ENCODE results near the gene STIM1. TPM values are rescaled to one million over a fixed set of nuclear protein-coding genes. Genes with fewer than 3 reads are reported as not detected.

STIM1 gene
- total and polyA plus RNA-seq, 10 of the 15 experiments (the other 5 are each of a cell fraction or from before 2014, with no cell fraction given): 8.6 to 57.7 (median 29.3) TPM

DNA sequence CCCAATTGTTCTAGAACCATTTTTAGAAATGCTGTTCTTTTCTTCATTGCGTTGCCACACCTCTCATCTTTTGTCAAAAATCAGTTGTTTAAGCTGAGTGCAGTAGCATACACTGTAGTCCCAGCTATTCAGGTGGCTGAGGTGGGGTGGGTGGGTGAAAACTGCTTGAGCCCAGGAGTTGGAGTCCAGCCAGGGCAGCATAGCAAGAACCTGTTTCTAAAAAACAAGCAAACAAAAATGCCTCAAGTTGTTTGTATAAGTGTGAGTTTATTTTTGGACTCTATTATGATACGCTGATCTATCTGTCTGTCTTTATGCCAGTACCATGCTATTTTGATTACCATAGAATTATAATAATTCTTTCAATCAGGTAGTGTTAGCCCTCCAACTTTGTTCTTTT lies 176.6 kb downstream of the STIM1 start:
- SMC1A ChIA-PET (ENCODE audit: uncharacterized antibody, unreplicated experiment): no interaction called here
- POLR2A ChIA-PET: no interaction called here
- H4K20me1 ChIP-seq (ENCODE audit: control insufficient read depth, insufficient read depth): no peaks in the 10 kb centered on the region
- no peak overlapping the region for H3K4me2 ChIP-seq (ENCODE audit: control insufficient read depth, insufficient read depth)
- H3K36me3 ChIP-seq (ENCODE audit: control insufficient read depth in 2 of 2, insufficient read depth in 2 of 2, low read length in 1 of 2): no peaks in the 10 kb centered on the region; a peak in 1 of 4 replicates
- peaks cover 2% of the 10 kb centered on the region; the same call in 1 of the 2 replicates for H3K79me2 ChIP-seq (ENCODE audit: control insufficient read depth, insufficient read depth, low read length)
- WGBS (ENCODE audit: insufficient coverage, insufficient replicate concordance, low lambda C conversion rate, missing lambda C conversion rate): 68% methylated on average over 2 of the region's 2 CpGs
- in situ Hi-C loops (cut with MboI) (no loop called here), intact Hi-C loops (cut with micrococcal nuclease; ENCODE audit: unreplicated experiment) (no loop called here)
- H3K9ac ChIP-seq (ENCODE audit: control insufficient read depth, insufficient read depth, low read length): no peak overlapping the region
- H3K9me3 ChIP-seq (replicated peaks; ENCODE audit: control insufficient read depth, insufficient read depth, low read length): peaks cover 6% of the 10 kb centered on the region; the same call in 2 of the 3 replicates
- H2AFZ ChIP-seq (ENCODE audit: control insufficient read depth, low read depth, low read length): no peak overlapping the region
- CTCF ChIA-PET: no interaction called here
- H3K27ac ChIP-seq (ENCODE audit: control insufficient read depth, insufficient read depth): no peak overlapping the region
- no peaks in the 10 kb centered on the region for H3K27me3 ChIP-seq (replicated peaks in 1 of 2; ENCODE audit: control insufficient read depth in 2 of 2, insufficient read depth in 2 of 2, low read length in 1 of 2)
- no TSS peak for BruUV-seq (replicated peaks)
- no peak for ATAC-seq
- no peak for FAIRE-seq
- H3K4me1 ChIP-seq (ENCODE audit: control insufficient read depth, insufficient read depth, low read length): no peaks in the 10 kb centered on the region
- no peak for TF ChIP-seq TAF1 (IDR thresholded peaks at IDR 0.05; ENCODE audit: borderline replicate concordance, low read depth, low read length)
- RAD21 ChIA-PET (ENCODE audit: unreplicated experiment): no interaction called here
- no peak overlapping the region for H3K4me3 ChIP-seq
- no peak for DNase-seq (ENCODE audit: low read depth, low spot score)

DNA sequence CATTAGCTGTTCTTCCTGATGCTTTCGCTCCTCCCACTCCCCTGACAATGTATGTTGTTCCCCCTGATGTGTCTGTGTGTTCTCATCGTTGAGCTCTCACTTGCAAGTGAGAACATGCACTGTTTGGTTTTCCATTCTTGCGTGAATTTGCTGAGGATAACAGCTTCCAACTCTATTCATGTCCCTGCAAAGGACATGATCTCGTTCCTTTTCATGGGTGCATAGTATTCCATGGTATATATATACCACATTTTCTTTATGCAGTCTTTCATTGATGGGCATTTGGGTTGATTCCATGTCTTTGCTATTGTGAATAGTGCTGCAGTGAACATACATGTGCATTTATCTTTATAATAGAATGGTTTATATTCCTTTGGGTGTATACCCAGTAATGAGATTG lies 180.5 kb downstream of the STIM1 start:
- Histone ChIP-seq H3K79me2 (ENCODE audit: control insufficient read depth, insufficient read depth, low read length) (peaks cover 2% of the 10 kb centered on the region; the same call in 1 of the 2 replicates), H3K4me1 (ENCODE audit: control insufficient read depth, insufficient read depth, low read length) (no peaks in the 10 kb centered on the region), H3K4me3 (no peak overlapping the region), H2AFZ (ENCODE audit: control insufficient read depth, low read depth, low read length) (no peak overlapping the region), H3K9ac (ENCODE audit: control insufficient read depth, insufficient read depth, low read length) (no peak overlapping the region), H4K20me1 (ENCODE audit: control insufficient read depth, insufficient read depth) (no peaks in the 10 kb centered on the region), H3K9me3 (replicated peaks; ENCODE audit: control insufficient read depth, insufficient read depth, low read length) (peaks cover 6% of the 10 kb centered on the region), H3K27me3 (replicated peaks in 1 of 2; ENCODE audit: control insufficient read depth in 2 of 2, insufficient read depth in 2 of 2, low read length in 1 of 2) (no peaks in the 10 kb centered on the region), H3K36me3 (ENCODE audit: control insufficient read depth in 2 of 2, insufficient read depth in 2 of 2, low read length in 1 of 2) (no peaks in the 10 kb centered on the region; a peak in 2 of 4 replicates), H3K27ac (ENCODE audit: control insufficient read depth, insufficient read depth) (no peak overlapping the region), H3K4me2 (ENCODE audit: control insufficient read depth, insufficient read depth) (no peak overlapping the region)
- FAIRE-seq: no peak
- WGBS (ENCODE audit: insufficient coverage, insufficient replicate concordance, low lambda C conversion rate, missing lambda C conversion rate): 93% methylated on average over 4 of the region's 4 CpGs
- BruUV-seq (replicated peaks): no TSS peak
- intact Hi-C loops (cut with micrococcal nuclease; ENCODE audit: unreplicated experiment): no loop called here
- CTCF ChIA-PET: no interaction called here
- DNase-seq (ENCODE audit: low read depth, low spot score): no peak
- POLR2A ChIA-PET: no interaction called here
- RAD21 ChIA-PET (ENCODE audit: unreplicated experiment): no interaction called here
- in situ Hi-C loops (cut with MboI): no loop called here
- TF ChIP-seq KDM1A (IDR thresholded peaks at IDR 0.05; ENCODE audit: borderline replicate concordance): no peak
- no peak for TF ChIP-seq ASH2L (IDR thresholded peaks at IDR 0.05; ENCODE audit: borderline replicate concordance, low read depth)
- no peak for ATAC-seq
- SMC1A ChIA-PET (ENCODE audit: uncharacterized antibody, unreplicated experiment): interaction anchor here (0.9 kb wide), 1 partner anchor 11 kb away, joined by 3 read pairs; no protein-coding TSS in a partner anchor

Measured in GM12878 (cell line).